ENCODE data around the gene FCHSD2.

Gene FCHSD2

GRCh38 chr11:72958791-72959190 lies 183.3 kb downstream of the FCHSD2 start:
- no peak for TF ChIP-seq CTCF (IDR thresholded peaks at IDR 0.05)

- TF ChIP-seq CTCF (IDR thresholded peaks at IDR 0.05) = no peak
Observed at GRCh38 chr11:72955466-72955865, 186.7 kb downstream of the FCHSD2 start.

GRCh38 chr11:72954860-72955259 lies 187.3 kb downstream of the FCHSD2 start:
- TF ChIP-seq CTCF (IDR thresholded peaks at IDR 0.05) = no peak

- no peak for TF ChIP-seq CTCF (IDR thresholded peaks at IDR 0.05)
Observed at GRCh38 chr11:72953637-72954036, 188.5 kb downstream of the FCHSD2 start.

- TF ChIP-seq CTCF (IDR thresholded peaks at IDR 0.05) = no peak
Observed at GRCh38 chr11:72951888-72952287, 190.2 kb downstream of the FCHSD2 start.

GRCh38 chr11:72951193-72951592 lies 190.9 kb downstream of the FCHSD2 start:
- no peak for TF ChIP-seq CTCF (IDR thresholded peaks at IDR 0.05)

GRCh38 chr11:72950685-72951084 lies 191.4 kb downstream of the FCHSD2 start:
- TF ChIP-seq CTCF (IDR thresholded peaks at IDR 0.05) = no peak

GRCh38 chr11:72947229-72947628 lies 194.9 kb downstream of the FCHSD2 start:
- TF ChIP-seq CTCF (IDR thresholded peaks at IDR 0.05) = no peak
